Trophoblast cell (in vitro differentiated cells and primary cell): ENCODE measurements around the gene USP43.
A peak's percentile ranks its signal among the peaks of the same experiment; 100 is the strongest.

Source experiments
- DNase-seq, 2 donors: peaks; one replicate each; pipeline ENCODE4 v3.0.0-alpha.2; 2016
- H2AFZ ChIP-seq: 2 replicates; pipeline ENCODE4 v1.6.1; 2013; ENCODE audit warnings: low read length, moderate library complexity, mild to moderate bottlenecking; ENCODE audit not compliant: insufficient read depth, poor library complexity
- H2AK5ac ChIP-seq: 2 replicates; pipeline ENCODE4 v1.6.1; 2013; ENCODE audit warnings: mild to moderate bottlenecking, low read length
- H2BK120ac ChIP-seq: 2 replicates; pipeline ENCODE4 v1.6.1; 2013; ENCODE audit warnings: low read length, mild to moderate bottlenecking, moderate library complexity; ENCODE audit not compliant: insufficient read depth, poor library complexity
- H2BK12ac ChIP-seq: 2 replicates; pipeline ENCODE4 v1.6.1; 2013; ENCODE audit warnings: mild to moderate bottlenecking, low read length, moderate library complexity
- H2BK5ac ChIP-seq: 2 replicates; pipeline ENCODE4 v1.6.1; 2013; ENCODE audit warnings: low read length, low read depth, moderate library complexity, mild to moderate bottlenecking; ENCODE audit not compliant: poor library complexity
- H3K14ac ChIP-seq: 2 replicates; pipeline ENCODE4 v1.6.1; 2013; ENCODE audit warnings: mild to moderate bottlenecking, low read length
- H3K18ac ChIP-seq: 2 replicates; pipeline ENCODE4 v1.6.1; 2013; ENCODE audit warnings: mild to moderate bottlenecking, low read length
- H3K23ac ChIP-seq: 2 replicates; pipeline ENCODE4 v1.6.1; 2013; ENCODE audit warnings: low read length
- H3K27ac ChIP-seq: 2 replicates; pipeline ENCODE4 v1.5.1; 2013; ENCODE audit warnings: low read depth, mild to moderate bottlenecking, inconsistent platforms, low read length, moderate library complexity
- H3K27me3 ChIP-seq: 2 replicates; pipeline ENCODE4 v1.6.1; 2013; ENCODE audit warnings: inconsistent platforms, mild to moderate bottlenecking, low read length, moderate library complexity; ENCODE audit not compliant: insufficient read depth
- H3K36me3 ChIP-seq, 2 experiments: 1 replicate in 1 of 2; 2 replicates in 1 of 2; pipeline ENCODE4 v1.6.1; 2013; ENCODE audit warnings: low read length in 2 of 2, mild to moderate bottlenecking in 2 of 2, moderate library complexity in 1 of 2; ENCODE audit not compliant: insufficient read depth in 2 of 2, control insufficient read depth in 1 of 2
- H3K4ac ChIP-seq: 2 replicates; pipeline ENCODE4 v1.6.1; 2013; ENCODE audit warnings: low read depth, mild to moderate bottlenecking, low read length, moderate library complexity
- H3K4me1 ChIP-seq, 2 experiments: 1 replicate in 1 of 2; 2 replicates in 1 of 2; pipeline ENCODE4 v1.6.1; 2013; ENCODE audit warnings: low read length in 2 of 2, mild to moderate bottlenecking in 2 of 2, moderate library complexity in 1 of 2; ENCODE audit not compliant: insufficient read depth in 2 of 2, control insufficient read depth in 1 of 2
- H3K4me2 ChIP-seq: 2 replicates; pipeline ENCODE4 v1.6.1; 2013; ENCODE audit warnings: inconsistent platforms, mild to moderate bottlenecking, low read length, moderate library complexity
- H3K4me3 ChIP-seq: 2 replicates; pipeline ENCODE4 v1.5.1; 2013; ENCODE audit warnings: mild to moderate bottlenecking, low read depth, low read length, inconsistent platforms
- H3K79me1 ChIP-seq: one replicate; pipeline ENCODE4 v1.6.1; 2013; ENCODE audit warnings: low read length
- H3K79me2 ChIP-seq: 2 replicates; pipeline ENCODE4 v1.6.1; 2013; ENCODE audit warnings: low read length, mild to moderate bottlenecking; ENCODE audit not compliant: control insufficient read depth, insufficient read depth, poor library complexity
- H3K9ac ChIP-seq: 2 replicates; pipeline ENCODE4 v1.6.1; 2013; ENCODE audit warnings: mild to moderate bottlenecking, low read length
- H3K9me3 ChIP-seq: 2 replicates; pipeline ENCODE4 v1.6.1; 2013; ENCODE audit warnings: low read depth, mild to moderate bottlenecking, control low read depth, inconsistent platforms, low read length; ENCODE audit not compliant: insufficient read depth
- H4K12ac ChIP-seq: 2 replicates; pipeline ENCODE4 v1.6.1; 2013; ENCODE audit warnings: low read depth, mild to moderate bottlenecking, low read length, moderate library complexity
- H4K8ac ChIP-seq: 2 replicates; pipeline ENCODE4 v1.6.1; 2013; ENCODE audit warnings: low read depth, mild to moderate bottlenecking, low read length, moderate library complexity
- H4K91ac ChIP-seq: one replicate; pipeline ENCODE4 v1.6.1; 2013; ENCODE audit warnings: low read depth, mild to moderate bottlenecking, low read length, moderate library complexity
- WGBS: extraction: QIAGEN DNeasy Blood & Tissue Kit; methylation state at CpG from one replicate; pipeline ENCODE4 v1.1.7; 2013; ENCODE audit warnings: missing lambda C conversion rate; ENCODE audit not compliant: insufficient read length, insufficient coverage; ENCODE audit errors: extremely low coverage; 5-methylcytosine and 5-hydroxymethylcytosine counted together

USP43 gene

DNA sequence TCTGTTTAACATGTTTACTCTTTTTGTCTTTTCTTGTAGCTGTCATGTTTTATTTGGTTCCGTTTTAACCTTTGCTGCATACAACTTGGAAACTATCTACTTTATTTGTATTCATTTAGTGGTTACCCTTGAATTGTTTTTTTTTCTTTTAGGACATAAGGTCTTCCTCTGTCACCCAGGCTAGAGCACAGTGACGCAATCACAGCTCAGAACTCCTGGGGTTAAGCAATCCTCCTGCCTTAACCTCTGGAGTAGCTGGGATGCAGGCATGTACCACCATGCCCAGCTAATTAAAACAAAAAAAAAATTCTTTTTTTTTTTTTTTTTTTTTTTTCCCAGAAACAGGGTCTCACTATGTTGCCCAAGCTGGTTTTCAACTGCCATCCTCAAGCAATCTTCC, 29.8 kb upstream of the USP43 start:
- no CpG with 5 or more reads among the region's 2 CpGs for WGBS

DNA sequence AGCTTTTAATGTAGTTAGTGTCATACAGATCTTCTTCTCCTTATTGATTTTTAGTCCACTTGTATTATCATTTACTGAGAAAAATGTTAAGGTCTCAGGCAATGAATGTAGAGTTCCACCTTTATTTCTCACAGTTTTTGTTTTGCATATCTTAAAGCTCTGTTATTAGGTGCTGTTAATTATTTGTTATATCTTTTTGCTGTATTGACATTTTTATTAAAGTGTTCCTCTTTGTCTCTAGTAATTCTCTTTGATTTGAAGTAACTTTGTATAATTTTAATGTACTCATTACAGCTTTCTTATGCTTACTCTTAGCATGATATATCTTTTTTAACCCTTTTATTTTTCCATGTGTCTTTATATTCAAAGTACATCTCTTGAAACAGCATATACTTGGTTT, 22.4 kb upstream of the USP43 start:
- Histone ChIP-seq H2AFZ (no peak overlapping the region), H4K12ac (no peak overlapping the region), H3K4me2 (no peak overlapping the region), H3K14ac (no peak overlapping the region), H4K91ac (no peak overlapping the region), H3K9me3 (peaks cover 1% of the 10 kb centered on the region), H2BK12ac (no peak overlapping the region), H3K4me1 (no peaks in the 10 kb centered on the region), H3K79me1 (no peaks in the 10 kb centered on the region), H3K27ac (no peak overlapping the region), H3K23ac (no peak overlapping the region), H3K79me2 (no peaks in the 10 kb centered on the region), H3K4ac (no peak overlapping the region), H2BK120ac (no peak overlapping the region), H3K18ac (no peak overlapping the region), H3K27me3 (no peaks in the 10 kb centered on the region), H3K4me3 (no peak overlapping the region), H3K36me3 (no peaks in the 10 kb centered on the region), H3K9ac (no peak overlapping the region), H4K8ac (no peak overlapping the region), H2AK5ac (no peak overlapping the region), H2BK5ac (no peak overlapping the region)
- DNase-seq, result no peak

More for the DNA sequence above, 29.8 kb upstream of the USP43 start:
- Histone ChIP-seq H2BK120ac (no peak overlapping the region), H4K12ac (no peak overlapping the region), H3K14ac (no peak overlapping the region), H3K27me3 (no peaks in the 10 kb centered on the region), H3K27ac (no peak overlapping the region), H3K4me2 (no peak overlapping the region), H4K8ac (no peak overlapping the region), H3K18ac (no peak overlapping the region), H3K9ac (no peak overlapping the region), H3K79me2 (no peaks in the 10 kb centered on the region), H3K36me3 (no peaks in the 10 kb centered on the region), H2AK5ac (no peak overlapping the region), H3K4me1 (no peaks in the 10 kb centered on the region), H3K9me3 (no peaks in the 10 kb centered on the region), H3K23ac (no peak overlapping the region), H2BK5ac (no peak overlapping the region), H3K4ac (no peak overlapping the region), H2BK12ac (no peak overlapping the region), H4K91ac (no peak overlapping the region), H3K79me1 (no peaks in the 10 kb centered on the region), H2AFZ (no peak overlapping the region), H3K4me3 (no peak overlapping the region)
- peak; percentile 42 to 57 for DNase-seq

DNA sequence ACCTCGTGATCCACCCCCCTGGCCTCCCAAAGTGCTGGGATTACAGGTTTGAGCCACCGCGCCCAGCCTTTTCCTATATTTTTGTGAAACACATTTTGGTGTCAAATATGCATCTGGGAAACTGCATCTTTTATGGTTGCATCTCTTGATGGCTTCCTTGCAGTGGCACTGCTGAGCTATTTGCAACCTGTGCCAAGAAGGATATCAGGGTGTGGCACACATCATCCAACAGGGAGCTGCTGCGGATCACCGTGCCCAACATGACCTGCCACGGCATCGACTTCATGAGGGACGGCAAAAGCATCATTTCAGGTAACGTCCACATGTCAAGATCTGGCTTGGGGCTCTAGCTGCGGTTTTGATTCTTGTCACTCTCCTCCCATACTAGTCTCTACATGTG, 16.8 kb upstream of the USP43 start:
- no peak overlapping the region for H3K14ac ChIP-seq
- H2AK5ac ChIP-seq, result no peak overlapping the region
- H3K36me3 ChIP-seq, result no peaks in the 10 kb centered on the region
- H4K12ac ChIP-seq, result no peak overlapping the region
- H2AFZ ChIP-seq, result no peak overlapping the region
- no peak overlapping the region for H3K9ac ChIP-seq
- WGBS, result no CpG with 5 or more reads among the region's 10 CpGs
- H3K4ac ChIP-seq, result no peak overlapping the region
- no peaks in the 10 kb centered on the region for H3K27me3 ChIP-seq
- H3K79me2 ChIP-seq, result no peaks in the 10 kb centered on the region
- no peak overlapping the region for H4K8ac ChIP-seq
- H2BK5ac ChIP-seq, result no peak overlapping the region
- no peak for DNase-seq
- H4K91ac ChIP-seq, result no peak overlapping the region
- H3K9me3 ChIP-seq, result peaks cover 1% of the 10 kb centered on the region
- H3K4me2 ChIP-seq, result no peak overlapping the region
- H3K4me1 ChIP-seq, result no peaks in the 10 kb centered on the region
- no peak overlapping the region for H3K23ac ChIP-seq
- H3K79me1 ChIP-seq, result no peaks in the 10 kb centered on the region
- no peak overlapping the region for H2BK120ac ChIP-seq
- H3K4me3 ChIP-seq, result no peak overlapping the region
- no peak overlapping the region for H3K27ac ChIP-seq
- H2BK12ac ChIP-seq, result no peak overlapping the region
- no peak overlapping the region for H3K18ac ChIP-seq

DNA sequence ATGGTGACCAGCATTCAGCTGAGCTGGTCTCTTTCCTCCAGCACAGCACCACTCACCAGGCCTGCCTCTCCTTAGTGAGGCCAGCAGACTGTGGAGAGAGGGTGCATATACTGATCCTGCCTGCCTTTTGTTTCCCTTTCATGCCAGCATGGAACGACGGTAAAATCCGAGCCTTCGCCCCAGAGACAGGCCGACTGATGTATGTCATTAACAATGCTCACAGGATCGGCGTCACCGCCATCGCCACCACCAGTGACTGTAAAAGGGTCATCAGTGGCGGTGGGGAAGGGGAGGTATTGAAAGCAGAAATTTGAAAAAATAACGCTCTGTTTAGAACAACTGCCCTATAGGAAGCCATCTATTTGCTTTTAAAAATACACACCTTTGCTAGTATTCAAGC, 12.6 kb upstream of the USP43 start:
- Histone ChIP-seq H3K4ac (no peak overlapping the region), H3K23ac (no peak overlapping the region), H2BK5ac (no peak overlapping the region), H3K4me3 (no peak overlapping the region), H2AK5ac (no peak overlapping the region), H2AFZ (no peak overlapping the region), H3K14ac (no peak overlapping the region), H4K12ac (no peak overlapping the region), H2BK120ac (no peak overlapping the region), H3K27ac (no peak overlapping the region), H3K4me2 (no peak overlapping the region), H3K4me1 (no peaks in the 10 kb centered on the region), H3K36me3 (no peaks in the 10 kb centered on the region), H3K79me2 (no peaks in the 10 kb centered on the region), H3K9ac (no peak overlapping the region), H3K9me3 (no peaks in the 10 kb centered on the region), H3K27me3 (no peaks in the 10 kb centered on the region), H4K8ac (no peak overlapping the region), H3K79me1 (no peaks in the 10 kb centered on the region), H2BK12ac (no peak overlapping the region), H3K18ac (no peak overlapping the region), H4K91ac (no peak overlapping the region)
- DNase-seq, result no peak
- no CpG with 5 or more reads among the region's 11 CpGs for WGBS
